ENCODE data around the gene RPAP2. TPM values are rescaled to one million over a fixed set of nuclear protein-coding genes. Genes with fewer than 3 reads are reported as not detected.
A peak's percentile ranks its signal among the peaks of the same experiment; 100 is the strongest.

Gene RPAP2
- total and polyA plus RNA-seq, 2 donors (not counting 1 experiment from before 2014, with no cell fraction given) = 5.6 to 13.3 TPM

- Histone ChIP-seq H3K79me2 (ENCODE audit: control insufficient read depth, insufficient read depth, low read length) (no peaks in the 10 kb centered on the region), H3K9ac (ENCODE audit: insufficient read depth, low read length) (no peak overlapping the region), H3K36me3 (ENCODE audit: control insufficient read depth, insufficient read depth, low read length) (no peaks in the 10 kb centered on the region), H4K20me1 (ENCODE audit: control insufficient read depth, extremely low read depth, insufficient read depth, low read length) (no peaks in the 10 kb centered on the region), H2AFZ (ENCODE audit: low read length) (no peak overlapping the region), H3K4me2 (ENCODE audit: extremely low read depth, insufficient read depth, low read length) (no peak overlapping the region), H3K27ac (ENCODE audit: insufficient read depth, low read length) (no peak overlapping the region), H3K4me1 (ENCODE audit: control insufficient read depth, extremely low read depth, insufficient read depth, low read length) (no peaks in the 10 kb centered on the region), H3K4me3 (replicated peaks in 1 of 4; ENCODE audit: control extremely low read depth in 1 of 4, insufficient read depth in 1 of 4, low read depth in 3 of 4, low read length in 4 of 4) (no peak overlapping the region), H3K27me3 (ENCODE audit: control insufficient read depth, insufficient read depth, low read length) (no peaks in the 10 kb centered on the region), H3K9me3 (ENCODE audit: control insufficient read depth, insufficient read depth, low read depth, low read length) (no peaks in the 10 kb centered on the region)
- no peak for TF ChIP-seq CTCF (conservative IDR thresholded peaks at IDR 0.05 in 1 of 2, IDR thresholded peaks at IDR 0.05 in 1 of 2; ENCODE audit: low read depth in 1 of 2, low read length in 2 of 2)
- TF ChIP-seq EZH2 (IDR thresholded peaks at IDR 0.05; ENCODE audit: low read length, missing control alignments) = no peak
- DNase-seq (ENCODE audit: low read depth in 2 of 2) = no peak
Observed at GRCh38 chr1:92409946-92410549, 111.2 kb downstream of the RPAP2 start.

DNA sequence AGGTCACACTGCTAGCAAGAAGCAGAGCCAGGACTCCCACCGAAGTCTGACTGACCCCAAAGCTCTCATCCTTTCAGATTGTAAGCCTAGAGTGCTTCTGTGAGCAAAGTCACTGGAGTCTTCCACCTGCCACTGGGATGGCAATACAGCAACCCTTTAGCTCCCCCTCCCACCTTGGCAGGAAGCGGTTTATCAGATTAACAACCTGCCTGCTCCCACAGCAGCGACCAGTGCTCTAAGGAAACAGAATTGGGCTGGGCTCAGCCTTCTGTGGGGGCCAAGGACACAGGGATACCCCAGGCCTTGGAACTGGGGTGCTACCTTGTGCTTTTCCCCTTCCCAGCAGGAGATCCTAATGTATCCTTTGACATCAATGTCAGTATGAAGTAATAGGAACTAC, 111.8 kb downstream of the RPAP2 start:
- TF ChIP-seq EZH2 (IDR thresholded peaks at IDR 0.05; ENCODE audit: low read length, missing control alignments) = no peak
- H3K4me3 ChIP-seq (replicated peaks in 1 of 4; ENCODE audit: control extremely low read depth in 1 of 4, insufficient read depth in 1 of 4, low read depth in 3 of 4, low read length in 4 of 4) = no peak overlapping the region
- H2AFZ ChIP-seq (ENCODE audit: low read length) = no peak overlapping the region
- no peaks in the 10 kb centered on the region for H3K4me1 ChIP-seq (ENCODE audit: control insufficient read depth, extremely low read depth, insufficient read depth, low read length)
- H3K4me2 ChIP-seq (ENCODE audit: extremely low read depth, insufficient read depth, low read length) = no peak overlapping the region
- no peaks in the 10 kb centered on the region for H3K9me3 ChIP-seq (ENCODE audit: control insufficient read depth, insufficient read depth, low read depth, low read length)
- no peaks in the 10 kb centered on the region for H3K36me3 ChIP-seq (ENCODE audit: control insufficient read depth, insufficient read depth, low read length)
- no peak for DNase-seq (ENCODE audit: low read depth in 2 of 2)
- H3K27ac ChIP-seq (ENCODE audit: insufficient read depth, low read length) = no peak overlapping the region
- H3K79me2 ChIP-seq (ENCODE audit: control insufficient read depth, insufficient read depth, low read length) = no peaks in the 10 kb centered on the region
- H4K20me1 ChIP-seq (ENCODE audit: control insufficient read depth, extremely low read depth, insufficient read depth, low read length) = no peaks in the 10 kb centered on the region
- H3K27me3 ChIP-seq (ENCODE audit: control insufficient read depth, insufficient read depth, low read length) = no peaks in the 10 kb centered on the region
- H3K9ac ChIP-seq (ENCODE audit: insufficient read depth, low read length) = no peak overlapping the region

DNA sequence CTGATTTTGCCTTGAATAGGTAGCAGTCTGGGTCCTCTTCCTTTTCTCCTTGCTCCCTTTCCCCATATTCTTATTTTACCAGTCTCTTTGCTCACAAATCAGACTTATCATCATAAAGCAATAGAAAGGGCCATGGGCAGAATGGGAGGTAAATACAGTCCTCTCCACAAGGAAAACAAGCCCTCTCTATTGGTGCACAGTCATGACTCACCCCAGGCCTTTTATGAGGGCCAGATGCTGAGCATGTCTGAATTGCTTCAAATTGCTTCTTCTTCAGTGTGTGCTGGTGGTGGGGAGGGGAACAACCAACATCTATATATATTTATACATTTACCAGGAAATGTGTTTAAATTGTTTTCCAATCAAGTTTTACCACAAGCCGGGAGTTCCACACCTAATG, 112.7 kb downstream of the RPAP2 start:
- no peak for TF ChIP-seq CTCF (conservative IDR thresholded peaks at IDR 0.05 in 1 of 2, IDR thresholded peaks at IDR 0.05 in 1 of 2; ENCODE audit: low read depth in 1 of 2, low read length in 2 of 2)
- TF ChIP-seq EZH2 (IDR thresholded peaks at IDR 0.05; ENCODE audit: low read length, missing control alignments) = no peak
- peak; percentile 48 to 65 for DNase-seq (ENCODE audit: low read depth in 2 of 2)
- Histone ChIP-seq H3K79me2 (ENCODE audit: control insufficient read depth, insufficient read depth, low read length) (no peaks in the 10 kb centered on the region), H4K20me1 (ENCODE audit: control insufficient read depth, extremely low read depth, insufficient read depth, low read length) (no peaks in the 10 kb centered on the region), H3K27ac (ENCODE audit: insufficient read depth, low read length) (no peak overlapping the region), H3K4me2 (ENCODE audit: extremely low read depth, insufficient read depth, low read length) (no peak overlapping the region), H3K36me3 (ENCODE audit: control insufficient read depth, insufficient read depth, low read length) (no peaks in the 10 kb centered on the region), H3K4me1 (ENCODE audit: control insufficient read depth, extremely low read depth, insufficient read depth, low read length) (no peaks in the 10 kb centered on the region), H3K9ac (ENCODE audit: insufficient read depth, low read length) (no peak overlapping the region), H3K9me3 (ENCODE audit: control insufficient read depth, insufficient read depth, low read depth, low read length) (no peaks in the 10 kb centered on the region), H2AFZ (ENCODE audit: low read length) (no peak overlapping the region), H3K4me3 (replicated peaks in 1 of 4; ENCODE audit: control extremely low read depth in 1 of 4, insufficient read depth in 1 of 4, low read depth in 3 of 4, low read length in 4 of 4) (no peak overlapping the region), H3K27me3 (ENCODE audit: control insufficient read depth, insufficient read depth, low read length) (no peaks in the 10 kb centered on the region)
